KMS-11 (cell line): Measurements from ENCODE around the gene AFF3.

Experiments used
- H2AFZ ChIP-seq: fragments of 200-600 bp; sonication (generic); 2 replicates; pipeline ENCODE4 v1.6.1; 2016; ENCODE audit warnings: antibody characterized with exemption, mixed run types, low read depth
- H3K27ac ChIP-seq: fragments of 200-600 bp; sonication (generic); 2 replicates; pipeline ENCODE4 v1.6.1; 2016; ENCODE audit warnings: mild to moderate bottlenecking, mixed run types
- H3K27me3 ChIP-seq: fragments of 200-600 bp; sonication (generic); 2 replicates; pipeline ENCODE4 v1.6.1; 2017; ENCODE audit warnings: mild to moderate bottlenecking, low read depth, mixed run types, moderate library complexity; ENCODE audit not compliant: insufficient read depth
- H3K36me3 ChIP-seq: fragments of 200-600 bp; sonication (generic); 2 replicates; pipeline ENCODE4 v1.6.1; 2017; ENCODE audit warnings: mild to moderate bottlenecking, mixed run types; ENCODE audit not compliant: insufficient read depth
- H3K4me1 ChIP-seq: fragments of 200-600 bp; sonication (generic); 2 replicates; pipeline ENCODE4 v1.6.1; 2016; ENCODE audit warnings: mild to moderate bottlenecking, low read depth, mixed run types; ENCODE audit not compliant: poor library complexity, severe bottlenecking
- H3K4me2 ChIP-seq: fragments of 200-600 bp; sonication (generic); 2 replicates; pipeline ENCODE4 v1.7.0; 2016; ENCODE audit warnings: mild to moderate bottlenecking, mixed run types
- H3K4me3 ChIP-seq: fragments of 200-600 bp; sonication (generic); IDR thresholded peaks from 2 replicates; pipeline ENCODE4 v1.6.1; 2017; ENCODE audit warnings: low read depth, low read length, mixed read lengths; ENCODE audit not compliant: insufficient read depth
- H3K79me2 ChIP-seq: fragments of 200-600 bp; sonication (generic); 2 replicates; pipeline ENCODE4 v1.6.1; 2016; ENCODE audit warnings: low read depth, mixed run types; ENCODE audit not compliant: insufficient read depth
- H3K9ac ChIP-seq: fragments of 200-600 bp; sonication (generic); 2 replicates; pipeline ENCODE4 v1.6.1; 2016; ENCODE audit warnings: mild to moderate bottlenecking, mixed run types
- H4K20me1 ChIP-seq: fragments of 200-600 bp; sonication (generic); 2 replicates; pipeline ENCODE4 v1.6.1; 2016; ENCODE audit warnings: mild to moderate bottlenecking, mixed run types; ENCODE audit not compliant: insufficient read depth
- TF ChIP-seq, protein P1 (sequence below): fragments of 200-600 bp; sonication (generic); conservative IDR thresholded peaks from 2 replicates; pipeline ENCODE4 v1.6.1; 2017; ENCODE audit warnings: low read depth, mild to moderate bottlenecking, antibody characterized with exemption, low read length, moderate library complexity, mixed read lengths

The AFF3 gene

DNA sequence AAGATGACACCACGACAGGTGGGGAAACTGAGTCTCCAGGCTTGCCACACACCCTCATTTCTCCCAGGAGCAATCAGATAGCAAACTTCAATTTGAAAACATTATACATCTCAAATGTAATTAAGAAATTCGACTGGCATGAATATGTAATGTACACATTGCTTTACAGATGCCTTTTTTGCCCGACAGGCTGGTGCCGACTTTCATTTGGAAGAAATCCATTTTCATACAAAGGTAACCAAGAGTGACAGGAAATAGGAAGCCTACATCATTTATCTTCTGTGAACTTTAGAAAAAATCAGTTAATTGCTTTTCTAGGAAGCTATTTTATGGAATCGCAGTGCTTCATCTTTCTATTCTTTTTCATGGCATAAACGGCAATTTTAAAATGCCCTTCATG, 140.3 kb downstream of the AFF3 start:
- Histone ChIP-seq H3K4me3 (no peak overlapping the region), H3K4me1 (no peaks in the 10 kb centered on the region), H3K27me3 (no peaks in the 10 kb centered on the region), H3K79me2 (no peaks in the 10 kb centered on the region), H3K9ac (no peak overlapping the region), H3K36me3 (no peaks in the 10 kb centered on the region), H3K27ac (no peak overlapping the region), H4K20me1 (no peaks in the 10 kb centered on the region), H3K4me2 (no peak overlapping the region), H2AFZ (no peak overlapping the region)
- TF ChIP-seq, protein P1, sequence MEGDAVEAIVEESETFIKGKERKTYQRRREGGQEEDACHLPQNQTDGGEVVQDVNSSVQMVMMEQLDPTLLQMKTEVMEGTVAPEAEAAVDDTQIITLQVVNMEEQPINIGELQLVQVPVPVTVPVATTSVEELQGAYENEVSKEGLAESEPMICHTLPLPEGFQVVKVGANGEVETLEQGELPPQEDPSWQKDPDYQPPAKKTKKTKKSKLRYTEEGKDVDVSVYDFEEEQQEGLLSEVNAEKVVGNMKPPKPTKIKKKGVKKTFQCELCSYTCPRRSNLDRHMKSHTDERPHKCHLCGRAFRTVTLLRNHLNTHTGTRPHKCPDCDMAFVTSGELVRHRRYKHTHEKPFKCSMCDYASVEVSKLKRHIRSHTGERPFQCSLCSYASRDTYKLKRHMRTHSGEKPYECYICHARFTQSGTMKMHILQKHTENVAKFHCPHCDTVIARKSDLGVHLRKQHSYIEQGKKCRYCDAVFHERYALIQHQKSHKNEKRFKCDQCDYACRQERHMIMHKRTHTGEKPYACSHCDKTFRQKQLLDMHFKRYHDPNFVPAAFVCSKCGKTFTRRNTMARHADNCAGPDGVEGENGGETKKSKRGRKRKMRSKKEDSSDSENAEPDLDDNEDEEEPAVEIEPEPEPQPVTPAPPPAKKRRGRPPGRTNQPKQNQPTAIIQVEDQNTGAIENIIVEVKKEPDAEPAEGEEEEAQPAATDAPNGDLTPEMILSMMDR: no peak

DNA sequence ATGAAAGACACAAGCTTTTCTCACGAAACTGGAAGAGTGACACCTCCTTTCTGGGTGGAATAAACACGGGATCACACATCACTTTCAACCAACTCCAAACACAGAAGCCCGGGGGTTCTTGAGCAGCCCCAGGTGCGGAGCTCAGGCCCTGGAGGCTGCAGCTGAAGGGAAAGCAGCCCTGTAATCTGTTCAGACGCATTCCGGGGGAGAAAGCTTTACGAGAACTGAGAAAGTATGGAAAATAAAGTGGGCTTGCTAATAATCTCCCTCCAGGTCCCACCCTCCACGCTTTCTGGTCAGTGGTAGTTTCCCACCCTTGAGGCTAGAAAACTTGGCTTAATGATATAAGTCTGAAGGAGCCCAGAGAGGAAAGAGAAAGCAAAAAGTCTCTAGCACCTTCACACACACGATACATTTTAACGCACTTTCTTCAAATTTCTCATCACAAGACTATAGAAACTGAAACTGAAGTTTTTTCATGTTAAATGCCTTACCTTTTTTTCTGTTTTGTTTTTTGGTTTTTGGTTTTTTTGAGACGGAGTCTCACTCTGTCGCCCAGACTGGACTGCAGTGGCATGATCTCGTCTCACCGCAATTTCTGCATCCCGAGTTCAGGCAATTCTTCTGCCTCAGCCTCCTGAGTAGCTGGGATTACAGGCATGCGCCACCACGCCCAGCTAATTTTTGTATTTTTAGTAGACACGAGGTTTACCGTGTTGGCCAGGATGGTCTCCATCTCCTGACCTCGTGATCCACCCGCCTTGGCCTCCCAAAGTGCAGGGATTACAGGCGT, 141.3 kb downstream of the AFF3 start:
- H3K36me3 ChIP-seq: no peaks in the 10 kb centered on the region
- H3K27me3 ChIP-seq: no peaks in the 10 kb centered on the region
- peak overlapping the region; percentile 2; the same call in 1 of the 2 replicates for H3K4me2 ChIP-seq
- TF ChIP-seq, protein P1: no peak
- H3K9ac ChIP-seq: no peak overlapping the region
- no peaks in the 10 kb centered on the region for H3K79me2 ChIP-seq
- no peak overlapping the region for H3K4me3 ChIP-seq
- H2AFZ ChIP-seq: no peak overlapping the region
- H3K4me1 ChIP-seq: no peaks in the 10 kb centered on the region
- no peaks in the 10 kb centered on the region for H4K20me1 ChIP-seq
- no peak overlapping the region for H3K27ac ChIP-seq

DNA sequence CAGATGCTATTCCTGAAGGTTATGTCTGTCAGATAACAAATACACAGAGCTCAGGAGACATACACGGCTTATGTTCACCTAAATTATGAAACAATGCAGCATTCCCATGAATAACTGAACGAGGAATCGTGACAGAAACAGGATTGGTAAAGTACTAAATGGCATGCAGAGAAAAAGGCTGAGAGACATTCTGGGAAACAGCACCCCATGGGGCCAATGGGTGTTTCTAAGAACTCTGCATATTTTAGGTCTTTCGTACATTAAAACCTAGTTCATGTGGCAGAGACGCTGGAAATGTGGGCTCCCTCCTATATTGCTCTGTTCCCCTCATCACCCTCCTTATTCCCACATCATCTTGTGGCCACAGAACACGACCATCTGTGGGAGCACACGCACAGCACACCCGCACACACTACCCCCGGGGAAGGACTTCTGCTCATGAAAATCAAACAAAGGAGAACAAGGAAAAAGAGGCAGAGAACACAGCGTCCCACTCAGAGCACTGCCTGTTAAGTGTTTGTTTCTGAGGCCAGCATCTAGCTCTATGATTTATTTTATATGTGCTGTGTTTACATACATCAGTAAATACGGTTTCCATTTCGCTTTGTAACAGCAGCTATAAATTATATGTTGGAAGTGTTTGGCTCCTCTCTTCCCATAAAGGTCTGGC, 143.6 kb downstream of the AFF3 start:
- Histone ChIP-seq H3K36me3 (no peaks in the 10 kb centered on the region), H3K9ac (no peak overlapping the region)

DNA sequence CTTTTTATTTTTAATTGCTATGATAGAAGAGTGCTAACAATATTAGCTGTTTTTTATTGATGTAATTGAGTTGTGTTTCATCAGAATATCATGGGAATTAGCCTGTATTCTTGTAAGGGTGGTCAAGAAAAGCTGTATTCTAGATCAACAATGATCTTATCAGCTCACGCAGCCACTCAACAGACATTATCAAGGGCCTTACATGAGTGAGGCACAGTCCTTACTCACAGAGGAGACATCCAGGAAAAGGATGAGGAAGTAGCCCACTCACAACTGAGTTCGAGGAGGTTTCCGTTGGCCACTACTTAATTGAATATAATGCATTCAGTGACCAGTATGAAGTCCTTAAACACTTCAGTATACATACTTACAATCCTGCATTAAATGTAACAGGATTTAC, 152.5 kb downstream of the AFF3 start:
- Histone ChIP-seq H4K20me1 (no peaks in the 10 kb centered on the region), H3K79me2 (no peaks in the 10 kb centered on the region), H2AFZ (no peak overlapping the region), H3K27ac (no peak overlapping the region), H3K4me3 (no peak overlapping the region), H3K27me3 (no peaks in the 10 kb centered on the region), H3K9ac (no peak overlapping the region), H3K4me2 (no peak overlapping the region), H3K4me1 (no peaks in the 10 kb centered on the region), H3K36me3 (no peaks in the 10 kb centered on the region)
- TF ChIP-seq, protein P1: no peak

More for the DNA sequence above, 143.6 kb downstream of the AFF3 start:
- Histone ChIP-seq H3K4me2 (no peak overlapping the region), H3K79me2 (no peaks in the 10 kb centered on the region), H4K20me1 (no peaks in the 10 kb centered on the region), H3K27me3 (no peaks in the 10 kb centered on the region), H3K4me1 (no peaks in the 10 kb centered on the region), H2AFZ (no peak overlapping the region), H3K4me3 (no peak overlapping the region), H3K27ac (no peak overlapping the region)
- TF ChIP-seq, protein P1: no peak
